ENCODE measurements around the gene TMCO2.

Gene TMCO2

GRCh38 chr1:40265919-40266318, 18.2 kb downstream of the TMCO2 start:
- no peak for TF ChIP-seq CTCF (IDR thresholded peaks at IDR 0.05; ENCODE audit: borderline replicate concordance, control extremely low read depth, extremely low read depth, insufficient read depth, missing control alignments)
- no peak for DNase-seq (ENCODE audit: low spot score)
- in situ Hi-C loops (cut with MboI; ENCODE audit: low sequenced_read_pairs, unreplicated experiment) = no loop called here

- no peak for TF ChIP-seq CTCF (IDR thresholded peaks at IDR 0.05; ENCODE audit: borderline replicate concordance, control extremely low read depth, extremely low read depth, insufficient read depth, missing control alignments)
- in situ Hi-C loops (cut with MboI; ENCODE audit: low sequenced_read_pairs, unreplicated experiment) = no loop called here
Observed at GRCh38 chr1:40266786-40267535, 19.2 kb downstream of the TMCO2 start.

GRCh38 chr1:40267767-40268187, 20.0 kb downstream of the TMCO2 start:
- no peak for TF ChIP-seq CTCF (IDR thresholded peaks at IDR 0.05; ENCODE audit: borderline replicate concordance, control extremely low read depth, extremely low read depth, insufficient read depth, missing control alignments)
- in situ Hi-C loops (cut with MboI; ENCODE audit: low sequenced_read_pairs, unreplicated experiment) = no loop called here
- no peak for DNase-seq (ENCODE audit: low spot score)

More at GRCh38 chr1:40266786-40267535, 19.2 kb downstream of the TMCO2 start:
- no peak for DNase-seq (ENCODE audit: low spot score)

- DNase-seq (ENCODE audit: low spot score) = no peak
- in situ Hi-C loops (cut with MboI; ENCODE audit: low sequenced_read_pairs, unreplicated experiment) = no loop called here
- no peak for TF ChIP-seq CTCF (IDR thresholded peaks at IDR 0.05; ENCODE audit: borderline replicate concordance, control extremely low read depth, extremely low read depth, insufficient read depth, missing control alignments)
Observed at GRCh38 chr1:40268211-40268610, 20.5 kb downstream of the TMCO2 start.

GRCh38 chr1:40270152-40270834, 22.6 kb downstream of the TMCO2 start:
- in situ Hi-C loops (cut with MboI; ENCODE audit: low sequenced_read_pairs, unreplicated experiment) = no loop called here
- TF ChIP-seq CTCF (IDR thresholded peaks at IDR 0.05; ENCODE audit: borderline replicate concordance, control extremely low read depth, extremely low read depth, insufficient read depth, missing control alignments) = no peak
- no peak for DNase-seq (ENCODE audit: low spot score)

- no peak for DNase-seq (ENCODE audit: low spot score)
- in situ Hi-C loops (cut with MboI; ENCODE audit: low sequenced_read_pairs, unreplicated experiment) = no loop called here
- TF ChIP-seq CTCF (IDR thresholded peaks at IDR 0.05; ENCODE audit: borderline replicate concordance, control extremely low read depth, extremely low read depth, insufficient read depth, missing control alignments) = no peak
Observed at GRCh38 chr1:40272653-40273213, 25.0 kb downstream of the TMCO2 start.
